ENCODE data around the gene TES.

Gene TES

DNA sequence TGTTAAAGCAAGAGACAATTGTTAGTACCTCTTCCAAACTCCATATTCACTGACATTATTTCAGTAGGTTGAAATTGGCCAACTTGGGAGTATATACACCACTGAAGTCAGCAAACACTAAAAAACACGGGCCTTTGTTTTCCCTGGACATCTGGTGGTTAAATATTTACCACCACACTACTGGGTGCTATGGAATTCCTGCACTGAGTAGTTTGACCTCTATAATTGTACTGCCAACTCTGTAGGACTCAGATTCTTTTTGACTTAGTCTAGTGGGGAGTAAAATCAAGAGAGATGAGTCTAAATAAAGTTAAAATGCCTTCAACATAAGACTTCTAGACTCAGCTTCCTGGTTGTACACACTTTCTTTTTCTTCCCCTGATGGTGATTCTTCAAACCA, 41.3 kb upstream of the TES start:
- Histone ChIP-seq H4K8ac (ENCODE audit: low read depth, low read length) (no peak overlapping the region), H3K79me1 (ENCODE audit: low read depth, low read length) (no peaks in the 10 kb centered on the region), H2AK5ac (ENCODE audit: low read depth, low read length) (no peak overlapping the region), H3K27ac (replicated peaks; ENCODE audit: low read length) (no peak overlapping the region), H3K4me3 (ENCODE audit: low read length in 2 of 2) (no peak overlapping the region), H3K9me3 (replicated peaks in 1 of 2; ENCODE audit: control insufficient read depth in 2 of 2, insufficient read depth in 1 of 2, low read depth in 1 of 2, low read length in 2 of 2) (no peaks in the 10 kb centered on the region), H2BK12ac (ENCODE audit: low read length) (no peak overlapping the region), H3K4me1 (ENCODE audit: control insufficient read depth in 2 of 2, insufficient read depth in 1 of 2, low read depth in 1 of 2, low read length in 2 of 2) (peaks cover 0 to 2% of the 10 kb centered on the region in 2 donors), H3K9ac (ENCODE audit: low read depth, low read length, poor library complexity) (no peak overlapping the region), H3K23ac (ENCODE audit: low read depth, low read length, poor library complexity) (no peak overlapping the region), H3K4me2 (ENCODE audit: insufficient read depth, low read length, poor library complexity, severe bottlenecking) (no peak overlapping the region), H3K18ac (ENCODE audit: low read length) (no peak overlapping the region), H2BK120ac (ENCODE audit: low read depth, low read length) (no peak overlapping the region), H2BK15ac (ENCODE audit: low read length) (no peak overlapping the region), H3K36me3 (replicated peaks in 1 of 2; ENCODE audit: control insufficient read depth in 2 of 2, insufficient read depth in 2 of 2, low read length in 2 of 2) (no peaks in the 10 kb centered on the region), H3K4ac (ENCODE audit: low read length) (no peak overlapping the region), H4K91ac (ENCODE audit: low read depth, low read length, poor library complexity) (no peak overlapping the region), H3K27me3 (ENCODE audit: control insufficient read depth in 3 of 3, insufficient read depth in 3 of 3, low read depth in 1 of 3, low read length in 3 of 3) (peaks cover 0 to 23% (median 0%) of the 10 kb centered on the region in 3 experiments), H3K14ac (ENCODE audit: low read length) (no peak overlapping the region), H2AFZ (ENCODE audit: low read length) (no peak overlapping the region), H2BK5ac (ENCODE audit: low read length) (no peak overlapping the region)
- no peak for DNase-seq (ENCODE audit: low spot score)
- WGBS, 2 donors (ENCODE audit: extremely low coverage in 2 of 2, insufficient read length in 2 of 2, insufficient replicate concordance in 1 of 2), result no CpG with 5 or more reads among the region's 1 CpG

DNA sequence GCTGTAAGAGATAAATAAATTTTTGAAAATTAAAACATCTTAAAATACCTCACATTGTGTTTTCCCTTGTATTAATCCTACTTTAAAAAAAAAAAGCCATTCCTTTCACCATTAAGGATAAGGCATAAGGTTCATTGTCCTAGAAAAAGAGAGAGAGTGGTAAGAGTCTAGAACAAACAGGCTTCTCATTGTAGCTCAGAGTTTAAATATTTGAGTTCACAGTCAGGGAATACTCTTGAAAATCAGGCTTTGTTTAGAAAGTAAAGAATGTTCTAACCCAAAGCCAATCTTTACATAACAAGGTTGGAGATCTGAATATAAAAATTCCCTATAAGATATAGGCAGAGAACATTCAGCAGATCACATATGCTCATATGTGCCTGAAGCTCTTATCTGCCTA, 40.2 kb upstream of the TES start:
- no peak overlapping the region for H4K8ac ChIP-seq (ENCODE audit: low read depth, low read length)
- H2AK5ac ChIP-seq (ENCODE audit: low read depth, low read length), result no peak overlapping the region
- no peak overlapping the region for H2BK12ac ChIP-seq (ENCODE audit: low read length)
- H3K23ac ChIP-seq (ENCODE audit: low read depth, low read length, poor library complexity), result no peak overlapping the region
- DNase-seq (ENCODE audit: low spot score), result no peak
- H3K79me1 ChIP-seq (ENCODE audit: low read depth, low read length), result no peaks in the 10 kb centered on the region
- no peak overlapping the region for H2BK120ac ChIP-seq (ENCODE audit: low read depth, low read length)
- H3K18ac ChIP-seq (ENCODE audit: low read length), result no peak overlapping the region
- H3K14ac ChIP-seq (ENCODE audit: low read length), result no peak overlapping the region
- H3K36me3 ChIP-seq (replicated peaks in 1 of 2; ENCODE audit: control insufficient read depth in 2 of 2, insufficient read depth in 2 of 2, low read length in 2 of 2), result no peaks in the 10 kb centered on the region
- H3K4ac ChIP-seq (ENCODE audit: low read length), result no peak overlapping the region
- H4K91ac ChIP-seq (ENCODE audit: low read depth, low read length, poor library complexity), result no peak overlapping the region
- H3K9me3 ChIP-seq (replicated peaks in 1 of 2; ENCODE audit: control insufficient read depth in 2 of 2, insufficient read depth in 1 of 2, low read depth in 1 of 2, low read length in 2 of 2), result peaks cover 0 to 5% of the 10 kb centered on the region in 2 donors
- H3K27ac ChIP-seq (replicated peaks; ENCODE audit: low read length), result no peak overlapping the region
- H2AFZ ChIP-seq (ENCODE audit: low read length), result no peak overlapping the region
- peaks cover 0 to 23% (median 0%) of the 10 kb centered on the region in 3 experiments for H3K27me3 ChIP-seq (ENCODE audit: control insufficient read depth in 3 of 3, insufficient read depth in 3 of 3, low read depth in 1 of 3, low read length in 3 of 3)
- H3K4me2 ChIP-seq (ENCODE audit: insufficient read depth, low read length, poor library complexity, severe bottlenecking), result no peak overlapping the region
- no peak overlapping the region for H3K4me3 ChIP-seq (ENCODE audit: low read length in 2 of 2)
- no peak overlapping the region for H2BK15ac ChIP-seq (ENCODE audit: low read length)
- H3K4me1 ChIP-seq (ENCODE audit: control insufficient read depth in 2 of 2, insufficient read depth in 1 of 2, low read depth in 1 of 2, low read length in 2 of 2), result peaks cover 0 to 2% of the 10 kb centered on the region in 2 donors
- H3K9ac ChIP-seq (ENCODE audit: low read depth, low read length, poor library complexity), result no peak overlapping the region
- no peak overlapping the region for H2BK5ac ChIP-seq (ENCODE audit: low read length)

GRCh38 chr7:116171094-116171493, 39.2 kb upstream of the TES start:
- no CpG with 5 or more reads among the region's 2 CpGs for WGBS, 2 donors (ENCODE audit: extremely low coverage in 2 of 2, insufficient read length in 2 of 2, insufficient replicate concordance in 1 of 2)
- no peak overlapping the region for H3K4ac ChIP-seq (ENCODE audit: low read length)
- no peak overlapping the region for H2BK12ac ChIP-seq (ENCODE audit: low read length)
- peaks cover 0 to 2% of the 10 kb centered on the region in 2 donors for H3K4me1 ChIP-seq (ENCODE audit: control insufficient read depth in 2 of 2, insufficient read depth in 1 of 2, low read depth in 1 of 2, low read length in 2 of 2)
- H2AFZ ChIP-seq (ENCODE audit: low read length), result no peak overlapping the region
- no peak overlapping the region for H2BK5ac ChIP-seq (ENCODE audit: low read length)
- H3K18ac ChIP-seq (ENCODE audit: low read length), result no peak overlapping the region
- peaks cover 0 to 23% (median 0%) of the 10 kb centered on the region in 3 experiments for H3K27me3 ChIP-seq (ENCODE audit: control insufficient read depth in 3 of 3, insufficient read depth in 3 of 3, low read depth in 1 of 3, low read length in 3 of 3)
- H3K27ac ChIP-seq (replicated peaks; ENCODE audit: low read length), result no peak overlapping the region
- H3K4me3 ChIP-seq (ENCODE audit: low read length in 2 of 2), result no peak overlapping the region
- H2AK5ac ChIP-seq (ENCODE audit: low read depth, low read length), result no peak overlapping the region
- no peak overlapping the region for H4K8ac ChIP-seq (ENCODE audit: low read depth, low read length)
- H3K79me1 ChIP-seq (ENCODE audit: low read depth, low read length), result no peaks in the 10 kb centered on the region
- no peak for DNase-seq (ENCODE audit: low spot score)
- no peak overlapping the region for H3K4me2 ChIP-seq (ENCODE audit: insufficient read depth, low read length, poor library complexity, severe bottlenecking)
- peaks cover 0 to 5% of the 10 kb centered on the region in 2 donors for H3K9me3 ChIP-seq (replicated peaks in 1 of 2; ENCODE audit: control insufficient read depth in 2 of 2, insufficient read depth in 1 of 2, low read depth in 1 of 2, low read length in 2 of 2)
- no peak overlapping the region for H2BK15ac ChIP-seq (ENCODE audit: low read length)
- H2BK120ac ChIP-seq (ENCODE audit: low read depth, low read length), result no peak overlapping the region
- no peak overlapping the region for H3K9ac ChIP-seq (ENCODE audit: low read depth, low read length, poor library complexity)
- no peak overlapping the region for H3K14ac ChIP-seq (ENCODE audit: low read length)
- H3K36me3 ChIP-seq (replicated peaks in 1 of 2; ENCODE audit: control insufficient read depth in 2 of 2, insufficient read depth in 2 of 2, low read length in 2 of 2), result no peaks in the 10 kb centered on the region
- H3K23ac ChIP-seq (ENCODE audit: low read depth, low read length, poor library complexity), result no peak overlapping the region
- H4K91ac ChIP-seq (ENCODE audit: low read depth, low read length, poor library complexity), result no peak overlapping the region

- H3K36me3 ChIP-seq (replicated peaks in 1 of 2; ENCODE audit: control insufficient read depth in 2 of 2, insufficient read depth in 2 of 2, low read length in 2 of 2), result no peaks in the 10 kb centered on the region
- no peak overlapping the region for H3K23ac ChIP-seq (ENCODE audit: low read depth, low read length, poor library complexity)
- no peak for DNase-seq (ENCODE audit: low spot score)
- no peak overlapping the region for H3K4ac ChIP-seq (ENCODE audit: low read length)
- H2AFZ ChIP-seq (ENCODE audit: low read length), result no peak overlapping the region
- H2BK12ac ChIP-seq (ENCODE audit: low read length), result no peak overlapping the region
- no peak overlapping the region for H2BK5ac ChIP-seq (ENCODE audit: low read length)
- H3K79me1 ChIP-seq (ENCODE audit: low read depth, low read length), result no peaks in the 10 kb centered on the region
- no peak overlapping the region for H4K8ac ChIP-seq (ENCODE audit: low read depth, low read length)
- no peak overlapping the region for H2AK5ac ChIP-seq (ENCODE audit: low read depth, low read length)
- H3K27me3 ChIP-seq (ENCODE audit: control insufficient read depth in 3 of 3, insufficient read depth in 3 of 3, low read depth in 1 of 3, low read length in 3 of 3), result peaks cover 0 to 29% (median 0%) of the 10 kb centered on the region in 3 experiments
- no peak overlapping the region for H3K18ac ChIP-seq (ENCODE audit: low read length)
- H3K4me2 ChIP-seq (ENCODE audit: insufficient read depth, low read length, poor library complexity, severe bottlenecking), result no peak overlapping the region
- H3K4me1 ChIP-seq (ENCODE audit: control insufficient read depth in 2 of 2, insufficient read depth in 1 of 2, low read depth in 1 of 2, low read length in 2 of 2), result peaks cover 0 to 2% of the 10 kb centered on the region in 2 donors
- H3K14ac ChIP-seq (ENCODE audit: low read length), result no peak overlapping the region
- no peak overlapping the region for H3K4me3 ChIP-seq (ENCODE audit: low read length in 2 of 2)
- peaks cover 0 to 5% of the 10 kb centered on the region in 2 donors for H3K9me3 ChIP-seq (replicated peaks in 1 of 2; ENCODE audit: control insufficient read depth in 2 of 2, insufficient read depth in 1 of 2, low read depth in 1 of 2, low read length in 2 of 2)
- no peak overlapping the region for H3K27ac ChIP-seq (replicated peaks; ENCODE audit: low read length)
- H4K91ac ChIP-seq (ENCODE audit: low read depth, low read length, poor library complexity), result no peak overlapping the region
- H2BK120ac ChIP-seq (ENCODE audit: low read depth, low read length), result no peak overlapping the region
- H2BK15ac ChIP-seq (ENCODE audit: low read length), result no peak overlapping the region
- no peak overlapping the region for H3K9ac ChIP-seq (ENCODE audit: low read depth, low read length, poor library complexity)
Measured at GRCh38 chr7:116172353-116172752, 38.0 kb upstream of the TES start.

Data from neuronal stem cell (in vitro differentiated cells).